ENCODE results near the gene VKORC1.

The VKORC1 gene

GRCh38 chr16:31063843-31064611 lies 30.6 kb downstream of the VKORC1 start:
- no peaks in the 10 kb centered on the region for H3K9me3 ChIP-seq (ENCODE audit: insufficient read depth, low read length)
- no peak for DNase-seq (ENCODE audit: low read depth, low spot score)
- no peaks in the 10 kb centered on the region for H3K27me3 ChIP-seq (ENCODE audit: insufficient read depth, insufficient read length)
- no peak overlapping the region for H3K4me3 ChIP-seq (ENCODE audit: insufficient read length, low read depth)
- H3K4me1 ChIP-seq (ENCODE audit: insufficient read depth, insufficient read length) = no peaks in the 10 kb centered on the region
- no peak for TF ChIP-seq ZNF274 (IDR thresholded peaks at IDR 0.05; ENCODE audit: low read depth, low read length)
- TF ChIP-seq YY1 (IDR thresholded peaks at IDR 0.05; ENCODE audit: insufficient read depth, insufficient read length) = no peak
- H3K36me3 ChIP-seq (ENCODE audit: insufficient read depth, insufficient read length, low read length) = peaks cover 54% of the 10 kb centered on the region
- no peak overlapping the region for H3K9ac ChIP-seq (ENCODE audit: insufficient read length, low read depth)

GRCh38 chr16:31063495-31063842 lies 31.1 kb downstream of the VKORC1 start:
- Histone ChIP-seq H3K4me1 (ENCODE audit: insufficient read depth, insufficient read length) (no peaks in the 10 kb centered on the region), H3K9me3 (ENCODE audit: insufficient read depth, low read length) (no peaks in the 10 kb centered on the region), H3K36me3 (ENCODE audit: insufficient read depth, insufficient read length, low read length) (peaks cover 54% of the 10 kb centered on the region), H3K4me3 (ENCODE audit: insufficient read length, low read depth) (no peak overlapping the region), H3K9ac (ENCODE audit: insufficient read length, low read depth) (no peak overlapping the region), H3K27me3 (ENCODE audit: insufficient read depth, insufficient read length) (no peaks in the 10 kb centered on the region)
- DNase-seq (ENCODE audit: low read depth, low spot score) = no peak
- TF ChIP-seq SUZ12 (IDR thresholded peaks at IDR 0.05; ENCODE audit: extremely low read depth, insufficient read depth, insufficient read length) (no peak), ZNF274 (IDR thresholded peaks at IDR 0.05; ENCODE audit: low read depth, low read length) (no peak), YY1 (IDR thresholded peaks at IDR 0.05; ENCODE audit: insufficient read depth, insufficient read length) (no peak)

- H3K9ac ChIP-seq (ENCODE audit: insufficient read length, low read depth) = no peak overlapping the region
- peaks cover 53% of the 10 kb centered on the region for H3K36me3 ChIP-seq (ENCODE audit: insufficient read depth, insufficient read length, low read length)
- DNase-seq (ENCODE audit: low read depth, low spot score) = no peak
- no peaks in the 10 kb centered on the region for H3K9me3 ChIP-seq (ENCODE audit: insufficient read depth, low read length)
- TF ChIP-seq SUZ12 (IDR thresholded peaks at IDR 0.05; ENCODE audit: extremely low read depth, insufficient read depth, insufficient read length) = no peak
- TF ChIP-seq YY1 (IDR thresholded peaks at IDR 0.05; ENCODE audit: insufficient read depth, insufficient read length) = no peak
- TF ChIP-seq ZNF274 (IDR thresholded peaks at IDR 0.05; ENCODE audit: low read depth, low read length) = no peak
- H3K4me1 ChIP-seq (ENCODE audit: insufficient read depth, insufficient read length) = no peaks in the 10 kb centered on the region
- H3K4me3 ChIP-seq (ENCODE audit: insufficient read length, low read depth) = no peak overlapping the region
- H3K27me3 ChIP-seq (ENCODE audit: insufficient read depth, insufficient read length) = no peaks in the 10 kb centered on the region
Measured at GRCh38 chr16:31061813-31062440, 32.7 kb downstream of the VKORC1 start.

- Histone ChIP-seq H3K4me1 (ENCODE audit: insufficient read depth, insufficient read length) (no peaks in the 10 kb centered on the region), H3K4me3 (ENCODE audit: insufficient read length, low read depth) (no peak overlapping the region)
Measured at GRCh38 chr16:31061126-31061812, 33.3 kb downstream of the VKORC1 start.

GRCh38 chr16:31055613-31056012 lies 39.0 kb downstream of the VKORC1 start:
- peaks cover 16% of the 10 kb centered on the region for H3K36me3 ChIP-seq (ENCODE audit: insufficient read depth, insufficient read length, low read length)
- no peak overlapping the region for H3K9ac ChIP-seq (ENCODE audit: insufficient read length, low read depth)
- no peak overlapping the region for H3K4me3 ChIP-seq (ENCODE audit: insufficient read length, low read depth)
- DNase-seq (ENCODE audit: low read depth, low spot score) = no peak
- TF ChIP-seq ZNF274 (IDR thresholded peaks at IDR 0.05; ENCODE audit: low read depth, low read length) = no peak
- no peak for TF ChIP-seq YY1 (IDR thresholded peaks at IDR 0.05; ENCODE audit: insufficient read depth, insufficient read length)
- no peak for TF ChIP-seq SUZ12 (IDR thresholded peaks at IDR 0.05; ENCODE audit: extremely low read depth, insufficient read depth, insufficient read length)
- no peaks in the 10 kb centered on the region for H3K9me3 ChIP-seq (ENCODE audit: insufficient read depth, low read length)
- H3K4me1 ChIP-seq (ENCODE audit: insufficient read depth, insufficient read length) = peaks cover 2% of the 10 kb centered on the region
- H3K27me3 ChIP-seq (ENCODE audit: insufficient read depth, insufficient read length) = no peaks in the 10 kb centered on the region

More at GRCh38 chr16:31061126-31061812, 33.3 kb downstream of the VKORC1 start:
- Histone ChIP-seq H3K27me3 (ENCODE audit: insufficient read depth, insufficient read length) (no peaks in the 10 kb centered on the region), H3K36me3 (ENCODE audit: insufficient read depth, insufficient read length, low read length) (peaks cover 50% of the 10 kb centered on the region), H3K9ac (ENCODE audit: insufficient read length, low read depth) (no peak overlapping the region), H3K9me3 (ENCODE audit: insufficient read depth, low read length) (no peaks in the 10 kb centered on the region)
- DNase-seq (ENCODE audit: low read depth, low spot score) = no peak
- TF ChIP-seq YY1 (IDR thresholded peaks at IDR 0.05; ENCODE audit: insufficient read depth, insufficient read length) (no peak), SUZ12 (IDR thresholded peaks at IDR 0.05; ENCODE audit: extremely low read depth, insufficient read depth, insufficient read length) (no peak), ZNF274 (IDR thresholded peaks at IDR 0.05; ENCODE audit: low read depth, low read length) (no peak)

DNA sequence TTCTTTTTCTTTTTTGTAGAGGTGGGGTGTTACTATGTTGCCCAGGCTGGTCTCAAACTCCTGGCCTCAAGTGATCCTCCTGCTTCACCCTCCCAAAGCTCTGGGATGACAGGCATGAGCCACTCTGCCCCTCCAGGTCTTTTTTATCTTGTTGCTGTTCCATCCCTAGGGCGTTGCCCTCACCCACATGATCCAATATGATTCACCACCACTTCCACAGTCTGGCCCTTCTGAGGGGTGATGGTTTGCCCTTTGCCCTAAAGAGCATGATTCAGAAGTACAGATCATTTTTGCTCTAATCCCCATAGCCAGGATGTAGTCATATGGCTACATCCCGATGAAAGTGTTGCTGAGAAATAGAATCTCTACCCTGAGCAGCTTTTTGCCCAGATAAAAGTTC lies 42.5 kb downstream of the VKORC1 start:
- Histone ChIP-seq H3K27me3 (ENCODE audit: insufficient read depth, insufficient read length) (no peaks in the 10 kb centered on the region), H3K9me3 (ENCODE audit: insufficient read depth, low read length) (no peaks in the 10 kb centered on the region), H3K4me3 (ENCODE audit: insufficient read length, low read depth) (no peak overlapping the region), H3K36me3 (ENCODE audit: insufficient read depth, insufficient read length, low read length) (no peaks in the 10 kb centered on the region), H3K4me1 (ENCODE audit: insufficient read depth, insufficient read length) (peaks cover 7% of the 10 kb centered on the region), H3K9ac (ENCODE audit: insufficient read length, low read depth) (no peak overlapping the region)
- no peak for TF ChIP-seq SUZ12 (IDR thresholded peaks at IDR 0.05; ENCODE audit: extremely low read depth, insufficient read depth, insufficient read length)
- no peak for TF ChIP-seq YY1 (IDR thresholded peaks at IDR 0.05; ENCODE audit: insufficient read depth, insufficient read length)
- TF ChIP-seq ZNF274 (IDR thresholded peaks at IDR 0.05; ENCODE audit: low read depth, low read length) = no peak
- DNase-seq (ENCODE audit: low read depth, low spot score) = no peak
